Peyer's patch (tissue), 4 donors: Measurements from ENCODE around the gene VAPA.

Experiments
- CTCF ChIP-seq, 6 experiments: fragments of 450-650 bp in 4 of 6; fragments of 200-600 bp in 2 of 6; sonication (generic) in 1 of 6; IDR thresholded peaks; one replicate each; pipeline ENCODE4 v1.5.1; 2017 to 2019; ENCODE audit warnings: antibody characterized with exemption in 6 of 6, mild to moderate bottlenecking in 3 of 6, moderate library complexity in 1 of 6
- POLR2A ChIP-seq, 2 donors: fragments of 450-650 bp; IDR thresholded peaks; one replicate each; pipeline ENCODE4 v1.5.1; 2017; ENCODE audit warnings: antibody characterized with exemption in 2 of 2, mild to moderate bottlenecking in 2 of 2, moderate library complexity in 2 of 2

GRCh38 chr18:9874728-9875127, 39.1 kb upstream of the VAPA start:
- TF ChIP-seq CTCF (IDR thresholded peaks at IDR 0.05) (no peak), POLR2A (IDR thresholded peaks at IDR 0.05) (no peak)
